ENCODE results near the gene NUP210. TPM values are rescaled to one million over a fixed set of nuclear protein-coding genes. Genes with fewer than 3 reads are reported as not detected.

NUP210 gene
- total and polyA plus RNA-seq, 3 donors from 2014 or later = 26.2 to 44.0 (median 37.4) TPM

- intact Hi-C loops (cut with DNase I; ENCODE audit: low total_unique reads) = no loop called here
- no peaks in the 10 kb centered on the region for H3K36me3 ChIP-seq (ENCODE audit: low read depth, missing control alignments)
- WGBS, 2 donors = 95 to 98% methylated on average over 2 of the region's 2 CpGs
- no peak overlapping the region for H3K27ac ChIP-seq
- TF ChIP-seq CTCF (IDR thresholded peaks at IDR 0.05) (no peak), POLR2A (IDR thresholded peaks at IDR 0.05) (no peak)
- H3K4me3 ChIP-seq = no peak overlapping the region
- no peak for DNase-seq
- no peaks in the 10 kb centered on the region for H3K4me1 ChIP-seq
- no peaks in the 10 kb centered on the region for H3K27me3 ChIP-seq
- H3K9me3 ChIP-seq = no peaks in the 10 kb centered on the region
Observed at GRCh38 chr3:13408890-13409289, 11.2 kb downstream of the NUP210 start.

GRCh38 chr3:13407926-13408325 lies 12.2 kb downstream of the NUP210 start:
- no peak for TF ChIP-seq POLR2A (IDR thresholded peaks at IDR 0.05)
- no peak for TF ChIP-seq CTCF (IDR thresholded peaks at IDR 0.05)
- no peaks in the 10 kb centered on the region for H3K27me3 ChIP-seq
- no peak for DNase-seq
- H3K9me3 ChIP-seq = no peaks in the 10 kb centered on the region
- intact Hi-C loops (cut with DNase I; ENCODE audit: low total_unique reads) = no loop called here
- no peaks in the 10 kb centered on the region for H3K36me3 ChIP-seq (ENCODE audit: low read depth, missing control alignments)
- H3K27ac ChIP-seq = no peak overlapping the region
- H3K4me3 ChIP-seq = no peak overlapping the region
- no peaks in the 10 kb centered on the region for H3K4me1 ChIP-seq

- Histone ChIP-seq H3K9me3 (no peaks in the 10 kb centered on the region), H3K36me3 (ENCODE audit: low read depth, missing control alignments) (no peaks in the 10 kb centered on the region), H3K4me1 (no peaks in the 10 kb centered on the region), H3K27me3 (no peaks in the 10 kb centered on the region), H3K4me3 (no peak overlapping the region), H3K27ac (no peak overlapping the region)
- 91 to 100% methylated on average over 1 of the region's 1 CpG for WGBS, 2 donors
- intact Hi-C loops (cut with DNase I; ENCODE audit: low total_unique reads) = no loop called here
- no peak for DNase-seq
- TF ChIP-seq POLR2A (IDR thresholded peaks at IDR 0.05) = no peak
- TF ChIP-seq CTCF (IDR thresholded peaks at IDR 0.05) = no peak
Observed at GRCh38 chr3:13407475-13407874, 12.6 kb downstream of the NUP210 start.

- TF ChIP-seq CTCF (IDR thresholded peaks at IDR 0.05) (no peak), POLR2A (IDR thresholded peaks at IDR 0.05) (no peak)
- Histone ChIP-seq H3K27ac (no peak overlapping the region), H3K27me3 (no peaks in the 10 kb centered on the region), H3K9me3 (no peaks in the 10 kb centered on the region), H3K4me1 (no peaks in the 10 kb centered on the region), H3K36me3 (ENCODE audit: low read depth, missing control alignments) (no peaks in the 10 kb centered on the region), H3K4me3 (no peak overlapping the region)
- intact Hi-C loops (cut with DNase I; ENCODE audit: low total_unique reads) = no loop called here
- no peak for DNase-seq
- 81 to 93% methylated on average over 2 to 5 of the region's 5 CpGs for WGBS, 2 donors
Observed at GRCh38 chr3:13406190-13406589, 13.9 kb downstream of the NUP210 start.

- no peak for DNase-seq
- no peak overlapping the region for H3K27ac ChIP-seq
- TF ChIP-seq POLR2A (IDR thresholded peaks at IDR 0.05) = no peak
- no peak for TF ChIP-seq CTCF (IDR thresholded peaks at IDR 0.05)
- H3K9me3 ChIP-seq = no peaks in the 10 kb centered on the region
- H3K4me1 ChIP-seq = no peaks in the 10 kb centered on the region
- intact Hi-C loops (cut with DNase I; ENCODE audit: low total_unique reads) = no loop called here
- no peaks in the 10 kb centered on the region for H3K27me3 ChIP-seq
- H3K36me3 ChIP-seq (ENCODE audit: low read depth, missing control alignments) = no peaks in the 10 kb centered on the region
- no peak overlapping the region for H3K4me3 ChIP-seq
- WGBS, 2 donors = 95 to 100% methylated on average over 1 of the region's 1 CpG
Observed at GRCh38 chr3:13405614-13406013, 14.5 kb downstream of the NUP210 start.

Measured in testis (tissue), 3 donors.